IMR-90 (cell line): ENCODE data around the gene POLD1. TPM values are rescaled to one million over a fixed set of nuclear protein-coding genes. Genes with fewer than 3 reads are reported as not detected.

ENCODE experiments used
- ATAC-seq: fragments of 200-7000 bp; cut with Tn5 transposase; 2 replicates; pipeline ENCODE4 v1.9.1; 2020; ENCODE audit warnings: low read depth, mild to moderate bottlenecking, moderate library complexity
- Bru-seq: library from RNA; stranded (reverse); fragments of 400-500 nt; gene quantifications from one replicate; lab custom pipeline; 2021; lab: Mats Ljungman, UMichigan
- BruChase-seq, 2 experiments: library from RNA; stranded (reverse); fragments of 400-500 nt; gene quantifications; one replicate each; lab custom pipeline; 2021; lab: Mats Ljungman, UMichigan
- BruUV-seq: library from RNA; stranded (reverse); fragments of 400-500 nt; replicated peaks from 2 replicates; lab custom pipeline; 2021; lab: Mats Ljungman, UMichigan
- CTCF ChIA-PET: fragments of 300-600 bp; formaldehyde crosslinking; extraction: SDS; loops from one replicate; lab custom pipeline; 2021; ENCODE audit warnings: antibody characterized with exemption; lab: Yijun Ruan, JAX
- POLR2A ChIA-PET: fragments of 300-600 bp; sonication (Branson Sonifier 250); formaldehyde crosslinking; loops from one replicate; lab custom pipeline; 2022; ENCODE audit warnings: antibody characterized with exemption; ENCODE audit not compliant: unreplicated experiment; lab: Charles Lee
- DNase-seq: peaks from one replicate; pipeline ENCODE4 v3.0.0; 2013
- H2AFZ ChIP-seq: replicated peaks from 2 replicates; pipeline ENCODE3; 2013; ENCODE audit warnings: low read length, mild to moderate bottlenecking; ENCODE audit not compliant: poor library complexity
- H2AK5ac ChIP-seq: 2 replicates; pipeline ENCODE4 v1.6.1; 2013; ENCODE audit warnings: low read depth, low read length, inconsistent platforms
- H2AK9ac ChIP-seq: replicated peaks from 2 replicates; pipeline ENCODE3; 2013; ENCODE audit warnings: mild to moderate bottlenecking, low read depth, low read length, moderate library complexity; ENCODE audit not compliant: poor library complexity
- H2BK120ac ChIP-seq: 2 replicates; pipeline ENCODE4 v1.6.1; 2013; ENCODE audit warnings: low read depth, low read length, inconsistent platforms
- H2BK15ac ChIP-seq: 3 replicates; pipeline ENCODE4 v1.6.1; 2013; ENCODE audit warnings: low read depth, low read length, inconsistent platforms
- H2BK20ac ChIP-seq: 2 replicates; pipeline ENCODE4 v1.6.1; 2013; ENCODE audit warnings: low read depth, mild to moderate bottlenecking, inconsistent platforms, low read length, moderate library complexity
- H2BK5ac ChIP-seq: 2 replicates; pipeline ENCODE4 v1.6.1; 2013; ENCODE audit warnings: mild to moderate bottlenecking, low read depth, low read length, inconsistent platforms; ENCODE audit not compliant: poor library complexity, severe bottlenecking
- H3K14ac ChIP-seq: replicated peaks from 2 replicates; pipeline ENCODE4 v1.6.1; 2013; ENCODE audit warnings: low read depth, low read length, inconsistent platforms
- H3K18ac ChIP-seq: 2 replicates; pipeline ENCODE4 v1.6.1; 2013; ENCODE audit warnings: low read depth, low read length, control low read depth
- H3K23ac ChIP-seq: 2 replicates; pipeline ENCODE4 v1.6.1; 2013; ENCODE audit warnings: low read depth, low read length, inconsistent platforms
- H3K27ac ChIP-seq: 2 replicates; pipeline ENCODE4 v1.5.1; 2013; ENCODE audit warnings: mild to moderate bottlenecking, control low read depth, low read length; ENCODE audit not compliant: insufficient read depth
- H3K27me3 ChIP-seq: 2 replicates; pipeline ENCODE4 v1.6.1; 2013; ENCODE audit warnings: low read length; ENCODE audit not compliant: control insufficient read depth, insufficient read depth
- H3K36me3 ChIP-seq: 2 replicates; pipeline ENCODE4 v1.6.1; 2013; ENCODE audit warnings: low read length, mixed read lengths; ENCODE audit not compliant: control insufficient read depth, insufficient read depth
- H3K4ac ChIP-seq: 2 replicates; pipeline ENCODE4 v1.6.1; 2013; ENCODE audit warnings: low read depth, low read length, inconsistent platforms
- H3K4me1 ChIP-seq: 2 replicates; pipeline ENCODE4 v1.6.1; 2013; ENCODE audit warnings: low read length, mixed read lengths; ENCODE audit not compliant: control insufficient read depth, insufficient read depth
- H3K4me2 ChIP-seq: 2 replicates; pipeline ENCODE4 v1.6.1; 2013; ENCODE audit warnings: low read depth, mild to moderate bottlenecking, control low read depth, low read length, moderate library complexity
- H3K4me3 ChIP-seq: 2 replicates; pipeline ENCODE4 v1.5.1; 2013; ENCODE audit warnings: low read depth, mild to moderate bottlenecking, control low read depth, low read length, moderate library complexity; ENCODE audit not compliant: insufficient read depth
- H3K56ac ChIP-seq: 2 replicates; pipeline ENCODE4 v1.6.1; 2013; ENCODE audit warnings: low read length, inconsistent platforms; ENCODE audit not compliant: insufficient read depth; ENCODE audit errors: extremely low read depth
- H3K79me1 ChIP-seq, 2 experiments: 2 replicates each; pipeline ENCODE4 v1.6.1; 2013; ENCODE audit warnings: low read length in 2 of 2, inconsistent platforms in 1 of 2, low read depth in 1 of 2
- H3K9ac ChIP-seq: 2 replicates; pipeline ENCODE4 v1.6.1; 2013; ENCODE audit warnings: low read depth, low read length, control low read depth
- H3K9me1 ChIP-seq: 2 replicates; pipeline ENCODE4 v1.6.1; 2013; ENCODE audit warnings: low read length, inconsistent platforms; ENCODE audit not compliant: insufficient read depth
- H3K9me3 ChIP-seq: 2 replicates; pipeline ENCODE4 v1.6.1; 2013; ENCODE audit warnings: low read length; ENCODE audit not compliant: control insufficient read depth, insufficient read depth
- H4K20me1 ChIP-seq: 2 replicates; pipeline ENCODE4 v1.6.1; 2013; ENCODE audit warnings: low read length, inconsistent platforms; ENCODE audit not compliant: insufficient read depth
- H4K5ac ChIP-seq: 2 replicates; pipeline ENCODE4 v1.6.1; 2013; ENCODE audit warnings: mild to moderate bottlenecking, low read depth, low read length, control low read depth
- H4K8ac ChIP-seq, 2 experiments: 2 replicates each; pipeline ENCODE4 v1.6.1; 2013; ENCODE audit warnings: low read depth in 2 of 2, low read length in 2 of 2, control low read depth in 1 of 2, inconsistent platforms in 1 of 2
- H4K91ac ChIP-seq: 2 replicates; pipeline ENCODE4 v1.6.1; 2013; ENCODE audit warnings: low read depth, low read length, inconsistent platforms; ENCODE audit not compliant: insufficient read depth
- BHLHE40 ChIP-seq: fragments of 150-350 bp; IDR thresholded peaks from 2 replicates; pipeline ENCODE4 v1.6.1; 2016; ENCODE audit warnings: mild to moderate bottlenecking, low read depth, low read length
- CHD1 ChIP-seq: IDR thresholded peaks from 2 replicates; pipeline ENCODE4 v1.6.1; 2012; ENCODE audit warnings: low read depth, low read length, improper control_type of control experiment
- MAZ ChIP-seq: IDR thresholded peaks from 2 replicates; pipeline ENCODE4 v1.6.1; 2012; ENCODE audit warnings: low read depth, mild to moderate bottlenecking, low read length, improper control_type of control experiment, moderate library complexity, borderline replicate concordance
- MXI1 ChIP-seq: IDR thresholded peaks from 2 replicates; pipeline ENCODE4 v1.6.1; 2012; ENCODE audit warnings: low read depth, mild to moderate bottlenecking, low read length, moderate library complexity, borderline replicate concordance
- POLR2A ChIP-seq: IDR thresholded peaks from 2 replicates; pipeline ENCODE4 v1.6.1; 2012; ENCODE audit warnings: mild to moderate bottlenecking, low read depth, low read length
- RCOR1 ChIP-seq: IDR thresholded peaks from 2 replicates; pipeline ENCODE4 v1.6.1; 2012; ENCODE audit warnings: mild to moderate bottlenecking, low read length, improper control_type of control experiment; ENCODE audit not compliant: insufficient replicate concordance
- USF2 ChIP-seq: fragments of 150-350 bp; IDR thresholded peaks from 2 replicates; pipeline ENCODE4 v1.6.1; 2017; ENCODE audit warnings: mild to moderate bottlenecking, antibody characterized with exemption, low read length, low read depth
- WGBS, 2 experiments: methylation state at CpG; one replicate each; pipeline versions ENCODE4 v1.1.5 to v1.1.7; 2013; ENCODE audit warnings: missing lambda C conversion rate in 2 of 2; ENCODE audit not compliant: insufficient read length in 1 of 2; ENCODE audit errors: extremely low coverage in 2 of 2; 5-methylcytosine and 5-hydroxymethylcytosine counted together
- dilution Hi-C: fragments of 300-500 bp; cut with HindIII; formaldehyde crosslinking; loops from one replicate; pipeline ENCODE4 v1.14.3; 2018; ENCODE audit warnings: low sequenced_read_pairs; ENCODE audit not compliant: unreplicated experiment
- in situ Hi-C: fragments of 300-500 bp; cut with MboI; formaldehyde crosslinking; loops from 3 replicates; pipeline ENCODE4 v1.14.3; 2019; ENCODE audit warnings: low sequenced_read_pairs, inconsistent platforms, mixed read lengths
- intact Hi-C: fragments of 100-400 bp; cut with micrococcal nuclease; formaldehyde crosslinking; loops from 2 replicates; pipeline ENCODE4 v1.10.0; 2022
- long read RNA-seq: library from polyadenylated mRNA; unstranded; transcript quantifications from one replicate; pipeline ENCODE4 v2.0.0, GENCODE V29; 2021; ENCODE audit not compliant: unreplicated experiment
- polyA plus RNA-seq, 3 experiments: library from polyadenylated mRNA; depleted of rRNA; stranded (reverse); fragments of >200 nt; gene quantifications; 2 replicates each; pipeline ENCODE4 v1.2.3, GENCODE V29; 2012; ENCODE audit warnings: low replicate concordance in 1 of 3
- total RNA-seq: library from RNA; depleted of rRNA; stranded (reverse); fragments of >200 nt; gene quantifications from 2 replicates; pipeline ENCODE4 v1.2.3, GENCODE V29; 2012; rRNA removed

Gene POLD1
- total RNA-seq = 13.1 and 13.8 TPM in 2 replicates
- 28.9 and 40.2 TPM in 2 replicates for polyA plus RNA-seq (2012; rRNA removed)
- 15.6 and 24.5 TPM in 2 replicates for polyA plus RNA-seq (2012; cell fraction: cytosol; rRNA removed)
- polyA plus RNA-seq (2012; cell fraction: nucleus; rRNA removed; ENCODE audit: low replicate concordance) = 76.5 and 228 TPM in 2 replicates
- Bru-seq, nascent RNA = percentile 48 among the genes with signal in this experiment
- percentile 67 among the genes with signal in this experiment for BruChase-seq, experiment 1, labeled RNA remaining after a 6-hour chase
- BruChase-seq, experiment 2, labeled RNA remaining after a 2-hour chase = percentile 53 among the genes with signal in this experiment
- long read RNA-seq, transcript POLD1-201 (27 exons, 3,444 nt) = major isoform, 5 of 32 reads
- long read RNA-seq, partial matches to known transcripts = 16 of 32 reads
- long read RNA-seq, other reads (novel, unspliced or antisense) = 8 of 32 reads

- ATAC-seq = peak; percentile 96
- Histone ChIP-seq H3K9me1 (peaks cover 6% of the 10 kb centered on the region; the same call in 1 of the 2 replicates), H2BK15ac (no peak within 1 kb of the TSS), H2BK5ac (peak within 1 kb of the TSS; percentile 62), H3K4me2 (peak within 1 kb of the TSS; percentile 98), H3K9me3 (no peaks in the 10 kb centered on the region), H3K4me1 (no peaks in the 10 kb centered on the region; the same call in 1 of the 2 replicates), H3K23ac (peak within 1 kb of the TSS; percentile 69; the same call in 1 of the 2 replicates), H3K56ac (peak within 1 kb of the TSS; percentile 74), H3K36me3 (peaks cover 29% of the 10 kb centered on the region), H4K5ac (peak within 1 kb of the TSS; percentile 36), H4K8ac (peak within 1 kb of the TSS; percentile 49 to 69; a peak in 3 of 4 replicates), H2BK20ac (no peak within 1 kb of the TSS), H3K9ac (peak within 1 kb of the TSS; percentile 78), H3K79me1 (peaks cover 4 to 47% of the 10 kb centered on the region in 2 experiments; a peak in 3 of 4 replicates), H2AFZ (peak within 1 kb of the TSS; percentile 88), H2BK120ac (peak within 1 kb of the TSS; percentile 20; the same call in 1 of the 2 replicates), H2AK5ac (peak within 1 kb of the TSS; percentile 52), H4K20me1 (peaks cover 4% of the 10 kb centered on the region; the same call in 1 of the 2 replicates), H3K14ac (peak within 1 kb of the TSS; percentile 70), H3K27me3 (no peaks in the 10 kb centered on the region), H3K4me3 (peak within 1 kb of the TSS; percentile 76), H3K27ac (peak within 1 kb of the TSS; percentile 92), H4K91ac (peak within 1 kb of the TSS; percentile 29; the same call in 1 of the 2 replicates), H3K18ac (peak within 1 kb of the TSS; percentile 7; the same call in 1 of the 2 replicates), H2AK9ac (peak within 1 kb of the TSS; percentile 67), H3K4ac (peak within 1 kb of the TSS; percentile 81)
- TF ChIP-seq CHD1 = no peak
- no peak for TF ChIP-seq RCOR1
- TF ChIP-seq MAZ = peak; percentile 64; the same call in 1 of the 2 replicates
- TF ChIP-seq POLR2A = peak; percentile 78
- TF ChIP-seq MXI1 = peak; percentile 73; the same call in 1 of the 2 replicates
- peak; percentile 54; the same call in 1 of the 2 replicates for TF ChIP-seq USF2
- TF ChIP-seq BHLHE40 = peak; percentile 97
- CTCF ChIA-PET = interaction anchor here (0.7 to 1.1 kb wide), 3 partner anchors 15 to 1532 kb away, joined by 3 read pairs; no protein-coding TSS in a partner anchor
- DNase-seq = peak; percentile 96
- BruUV-seq = no TSS peak
- dilution Hi-C loops = no loop called here
- WGBS, 2 experiments = 1% methylated on average over 20 of the region's 78 CpGs; no CpG with 5 or more reads in 1 of the 2 experiments
- intact Hi-C loops = loop anchor here (2.0 kb wide), 1 partner anchor 31 kb away; no protein-coding TSS in a partner anchor
- in situ Hi-C loops = no loop called here
- POLR2A ChIA-PET = no interaction called here
Observed at GRCh38 chr19:50383852-50384684, at the start of gene POLD1. TSS of gene POLD1 (plus strand) at chr19:50384347. CDS start at chr19:50398852, 14,505 bp downstream.
